HG03558 (cell line): ENCODE results near the gene ZNF414.
A peak's percentile ranks its signal among the peaks of the same experiment; 100 is the strongest.
"Not testable (repeated sequence)": the region's sequence is repeated elsewhere in the genome, so short reads cannot be mapped to it uniquely, and the experiment has no call there.

Experiments
- ATAC-seq: cut with Tn5 transposase; IDR thresholded peaks from one replicate; pipeline ENCODE4 v1.9.1; 2021; ENCODE audit warnings: moderate number of reproducible peaks; ENCODE audit not compliant: unreplicated experiment; ENCODE audit errors: extremely low read depth

The ZNF414 gene, protein sequence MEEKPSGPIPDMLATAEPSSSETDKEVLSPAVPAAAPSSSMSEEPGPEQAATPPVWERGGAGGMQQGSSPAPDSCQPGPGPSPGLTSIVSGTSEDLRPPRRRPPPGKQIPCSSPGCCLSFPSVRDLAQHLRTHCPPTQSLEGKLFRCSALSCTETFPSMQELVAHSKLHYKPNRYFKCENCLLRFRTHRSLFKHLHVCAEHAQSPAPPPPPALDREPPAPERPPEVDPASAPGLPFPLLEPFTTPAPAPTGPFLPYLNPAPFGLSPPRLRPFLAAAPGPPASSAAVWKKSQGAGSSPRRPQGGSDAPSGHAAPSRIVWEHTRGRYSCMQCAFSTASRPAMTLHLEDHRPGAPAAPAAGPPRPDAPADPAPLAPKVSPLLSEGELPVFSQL

DNA sequence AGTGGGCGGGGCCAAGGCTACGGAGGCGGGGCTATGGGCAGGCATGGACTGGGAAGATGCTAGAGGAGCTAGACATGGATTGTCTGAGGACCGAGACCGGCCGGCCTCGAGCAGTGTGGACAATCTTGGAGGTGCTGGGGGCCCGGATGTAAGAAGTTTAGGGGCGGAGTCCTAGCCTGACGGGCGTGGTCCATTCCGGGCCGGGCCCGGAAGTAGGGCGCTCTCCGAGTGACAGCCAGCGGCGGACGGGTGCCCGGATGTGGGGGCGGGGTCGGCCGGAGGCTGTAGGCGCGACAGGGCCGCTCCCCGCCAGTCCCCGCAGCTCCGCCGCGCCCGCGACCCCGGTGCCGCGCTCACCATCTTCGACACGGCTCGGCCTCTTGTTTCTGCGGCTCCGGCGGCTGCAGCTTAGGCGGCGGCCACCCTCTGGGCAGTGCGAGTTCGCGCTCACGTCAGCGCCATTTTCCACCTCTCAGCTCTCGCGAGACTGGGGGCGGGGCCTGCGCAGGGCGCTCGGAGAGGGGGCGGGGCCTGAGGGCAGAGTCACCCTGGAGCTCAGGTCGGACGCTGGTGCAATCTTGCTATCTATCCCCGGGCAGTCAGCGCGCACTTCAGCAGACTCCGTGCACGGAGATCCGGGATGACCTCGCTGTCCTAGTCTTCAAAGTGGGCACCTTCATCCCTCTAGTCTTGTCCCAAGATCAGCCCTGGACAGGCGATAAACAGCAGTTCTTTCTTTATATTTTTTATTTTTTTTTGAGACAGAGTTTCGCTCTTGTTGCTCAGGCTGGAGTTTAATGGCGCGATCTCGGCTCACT, at the start of gene ZNF414:
Gene ZNF414, minus strand, starts transcription at position 481 of the 818 bp plus-strand sequence. Its CDS starts 121 bp downstream, at position 360.
- peak; percentile 74 for ATAC-seq

DNA sequence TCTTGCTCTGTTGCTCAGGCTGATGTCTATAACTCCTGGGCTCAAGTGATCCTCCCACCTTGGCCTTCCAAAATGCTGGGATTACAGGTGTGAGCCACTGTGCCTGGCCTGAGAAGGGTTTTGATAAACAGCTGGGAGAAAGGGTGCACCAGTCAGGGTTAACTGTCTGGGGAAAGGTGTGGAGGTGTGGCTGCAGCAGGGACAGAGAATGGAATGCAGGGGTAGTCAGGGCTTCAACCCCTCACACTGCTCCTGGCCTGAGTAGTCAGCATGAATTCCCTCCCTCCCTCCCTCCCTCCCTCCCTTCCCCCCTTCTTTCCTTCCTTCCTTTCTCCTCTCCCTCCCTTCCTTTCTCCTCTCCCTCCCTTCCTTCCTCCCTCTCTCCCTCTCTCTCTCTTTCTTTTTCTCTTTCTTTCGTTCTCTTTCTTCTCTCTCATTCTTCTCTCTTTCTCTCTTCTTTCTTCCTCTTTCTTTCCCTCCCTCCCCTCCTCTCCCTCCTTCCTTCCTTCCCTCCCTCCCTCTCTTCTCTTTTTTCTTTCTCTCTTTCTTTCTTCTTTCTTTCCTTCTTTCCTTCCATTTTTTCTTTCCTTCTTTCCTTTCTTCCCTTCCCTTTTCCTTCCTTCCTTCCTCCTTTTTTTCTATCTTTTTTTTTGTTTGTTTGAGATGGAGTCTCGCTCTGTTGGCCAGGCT, 47.3 kb upstream of the ZNF414 start:
- ATAC-seq = no peak

DNA sequence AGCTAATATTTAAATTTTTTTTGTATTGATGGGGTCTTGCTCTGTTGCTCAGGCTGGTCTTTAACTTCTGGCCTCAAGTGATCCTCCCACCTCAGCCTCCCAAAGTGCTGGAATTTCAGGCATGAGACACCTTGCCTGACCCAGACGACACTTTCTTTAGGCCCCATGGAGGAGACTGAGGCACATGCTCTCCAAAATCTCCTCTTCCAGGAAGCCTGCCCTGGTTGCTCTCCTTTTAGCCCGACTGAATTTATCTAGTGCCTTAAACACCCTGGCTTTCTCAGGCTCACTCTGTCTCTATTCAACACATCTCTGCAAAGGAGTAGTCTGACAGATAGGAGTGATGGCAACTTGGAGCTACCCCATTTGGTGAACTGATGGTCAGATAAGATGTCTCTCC, 44.4 kb upstream of the ZNF414 start:
- ATAC-seq = no peak

DNA sequence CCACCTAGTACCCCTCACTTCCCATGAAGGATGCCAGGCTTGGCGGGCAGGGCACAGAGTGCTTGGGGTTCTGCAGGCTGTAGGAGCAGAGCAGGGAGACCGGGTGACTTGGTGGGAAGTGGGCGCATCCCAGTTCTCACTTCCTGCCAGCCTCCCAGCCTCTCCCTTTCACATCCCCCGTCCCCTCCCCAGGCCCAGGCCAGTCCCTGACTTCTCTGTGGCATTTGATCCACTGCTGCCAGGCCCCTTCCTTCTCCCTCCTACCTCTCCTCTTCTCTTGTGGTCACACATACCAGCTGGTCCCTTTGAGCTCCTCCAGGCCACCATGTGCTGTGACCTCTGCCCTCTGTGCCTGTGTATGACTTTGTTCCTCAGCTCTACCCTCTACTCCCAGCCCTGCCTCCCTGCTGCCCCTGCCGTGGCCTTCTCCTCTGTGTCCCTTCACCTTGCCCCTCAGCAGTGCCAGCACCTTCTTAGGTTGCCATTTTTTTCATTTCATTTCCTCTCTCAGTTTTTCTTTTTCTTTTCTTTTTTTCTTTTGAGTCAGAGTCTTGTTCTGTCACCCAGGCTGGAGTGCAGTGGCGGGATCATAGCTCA, 43.8 kb upstream of the ZNF414 start:
- no peak for ATAC-seq

DNA sequence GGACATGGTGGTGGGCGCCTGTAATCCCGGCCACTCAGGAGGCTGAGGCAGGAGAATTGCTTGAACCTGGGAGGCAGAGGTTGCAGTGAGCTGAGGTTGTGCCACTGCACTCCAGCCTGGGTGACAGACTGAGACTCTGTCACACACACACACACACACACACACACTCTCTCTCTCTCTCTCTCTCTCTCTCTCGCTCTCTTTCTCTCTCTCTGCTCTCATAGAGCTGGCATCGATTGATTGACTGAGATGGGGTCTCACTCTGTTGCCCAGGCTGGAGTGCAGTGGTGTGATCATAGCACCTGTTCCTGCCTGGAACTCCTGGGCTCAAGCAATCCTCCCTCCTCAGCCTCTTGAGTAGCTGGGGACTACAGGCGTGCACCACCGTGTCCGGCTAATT, 39.8 kb upstream of the ZNF414 start:
- not testable (repeated sequence) for ATAC-seq

DNA sequence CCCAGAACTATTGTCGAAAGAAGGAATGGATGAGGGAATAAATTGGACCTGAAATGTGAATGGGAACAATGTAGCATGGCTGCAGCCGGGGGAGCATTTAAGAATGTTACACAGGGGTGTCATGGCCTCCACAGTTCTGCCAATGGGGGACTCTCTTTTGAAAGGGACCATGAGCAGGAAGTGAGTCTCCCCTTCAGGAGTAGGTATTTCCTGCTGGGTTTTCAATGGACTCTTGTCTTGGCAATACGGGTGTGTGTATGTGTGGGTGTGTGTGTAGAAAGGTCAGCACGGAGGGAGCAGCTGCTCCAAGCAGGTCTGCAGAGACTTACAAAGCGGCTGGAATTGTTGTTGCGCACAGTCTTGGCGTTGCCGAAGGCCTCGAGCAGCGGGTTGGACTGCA, 38.8 kb upstream of the ZNF414 start:
- no peak for ATAC-seq

DNA sequence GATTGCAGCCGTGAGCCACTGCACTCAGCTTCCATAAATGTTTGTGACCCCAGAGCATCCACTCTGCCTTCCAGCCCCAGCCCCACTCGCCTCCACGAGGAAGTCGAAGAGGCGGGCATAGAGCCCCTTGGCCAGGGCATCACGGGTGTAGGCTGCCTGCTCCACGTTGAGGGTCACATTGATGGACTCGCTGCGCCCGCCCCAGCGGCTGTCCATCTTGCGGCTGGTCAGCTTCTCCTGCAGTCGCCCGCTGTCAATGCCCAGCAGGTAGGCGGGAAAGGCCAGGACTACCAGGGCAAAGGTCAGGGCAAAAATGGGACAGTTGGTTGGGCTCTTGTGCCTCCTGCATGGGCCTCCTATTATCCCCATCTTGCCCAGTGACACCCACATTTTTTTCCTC, 36.1 kb upstream of the ZNF414 start:
- no peak for ATAC-seq

DNA sequence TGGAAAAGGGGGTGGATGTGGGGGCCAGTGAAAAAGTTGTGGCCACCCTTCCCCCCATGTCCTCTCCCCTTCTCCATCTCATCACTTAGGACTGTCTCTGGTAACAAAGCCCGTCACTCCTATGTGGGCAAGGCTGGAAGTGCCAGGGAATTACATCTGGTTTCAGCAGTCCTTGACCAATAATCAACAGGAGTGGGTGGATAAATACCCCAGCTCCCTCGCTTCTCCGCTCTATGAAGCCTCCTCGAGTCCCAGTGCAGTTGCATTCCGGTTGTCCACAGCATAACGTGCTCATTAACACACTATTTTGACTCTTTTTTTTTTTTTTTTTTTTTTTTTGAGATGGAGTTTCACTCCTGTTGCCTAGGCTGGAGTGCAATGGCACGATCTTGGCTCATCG, 31.8 kb upstream of the ZNF414 start:
- ATAC-seq = no peak

DNA sequence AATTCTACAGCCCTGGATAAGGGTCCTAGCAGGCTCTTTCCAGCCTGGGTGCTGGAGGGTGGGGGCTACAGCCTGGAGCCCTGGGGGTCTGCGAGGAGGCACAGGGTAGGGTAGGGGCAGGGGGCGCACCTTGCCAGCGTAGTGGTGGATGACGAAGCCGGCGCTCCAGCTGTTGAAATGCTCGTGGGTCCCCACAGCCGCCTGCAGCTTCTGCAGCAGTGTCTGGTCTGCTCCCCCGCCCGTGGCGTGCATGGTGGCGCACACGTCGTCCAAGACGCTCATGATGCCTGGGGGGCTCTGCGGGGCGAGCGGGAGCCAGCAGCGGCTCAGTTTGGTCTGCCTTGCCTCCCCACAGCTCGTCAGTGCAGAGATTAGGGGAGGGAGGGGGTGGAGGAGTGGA, 30.2 kb upstream of the ZNF414 start:
- no peak for ATAC-seq

DNA sequence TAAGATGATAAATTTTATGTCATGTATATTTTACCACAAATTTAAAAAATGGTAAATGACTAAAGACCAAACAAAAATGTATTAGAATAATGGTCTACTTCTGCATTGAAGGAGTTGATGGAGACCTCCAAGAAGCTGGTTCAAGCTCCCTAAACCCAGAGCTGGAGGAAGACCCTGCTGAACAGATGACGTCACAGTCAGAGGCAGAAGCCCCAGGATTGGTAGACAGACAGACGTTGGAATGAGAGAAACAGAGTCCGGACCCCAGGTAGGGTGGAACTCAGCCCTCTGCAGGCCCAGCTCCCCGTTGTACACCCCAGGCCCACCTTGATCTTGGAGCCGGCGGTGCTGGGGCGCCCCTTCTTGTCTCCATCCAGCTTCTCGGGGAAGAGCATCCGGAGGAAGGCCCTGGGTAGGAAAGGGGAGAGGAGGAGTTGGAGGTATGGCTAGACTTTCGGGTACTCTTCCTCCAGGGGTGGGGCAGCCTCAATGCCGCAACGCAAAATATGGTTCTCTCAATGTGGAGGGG, 25.7 kb upstream of the ZNF414 start:
- ATAC-seq = no peak

DNA sequence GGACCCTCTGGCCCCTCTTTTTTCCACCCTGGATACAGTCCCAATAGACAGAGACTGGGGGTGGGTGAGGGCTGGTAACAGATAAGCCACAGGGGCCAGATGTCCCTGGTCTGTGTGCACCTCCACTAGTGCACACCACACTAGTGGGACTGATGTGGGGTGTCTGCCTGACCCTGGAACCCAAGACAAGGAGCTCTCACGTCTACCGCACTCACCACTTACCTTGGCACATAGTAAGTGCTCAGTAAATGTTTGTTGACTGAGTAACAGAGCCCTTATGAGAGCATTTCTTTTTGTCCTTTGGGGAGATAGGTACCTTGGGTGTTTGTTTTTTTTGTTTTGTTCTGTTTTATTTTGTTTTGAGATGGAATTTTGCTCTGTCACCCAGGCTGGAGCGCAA, 23.1 kb upstream of the ZNF414 start:
- no peak for ATAC-seq

DNA sequence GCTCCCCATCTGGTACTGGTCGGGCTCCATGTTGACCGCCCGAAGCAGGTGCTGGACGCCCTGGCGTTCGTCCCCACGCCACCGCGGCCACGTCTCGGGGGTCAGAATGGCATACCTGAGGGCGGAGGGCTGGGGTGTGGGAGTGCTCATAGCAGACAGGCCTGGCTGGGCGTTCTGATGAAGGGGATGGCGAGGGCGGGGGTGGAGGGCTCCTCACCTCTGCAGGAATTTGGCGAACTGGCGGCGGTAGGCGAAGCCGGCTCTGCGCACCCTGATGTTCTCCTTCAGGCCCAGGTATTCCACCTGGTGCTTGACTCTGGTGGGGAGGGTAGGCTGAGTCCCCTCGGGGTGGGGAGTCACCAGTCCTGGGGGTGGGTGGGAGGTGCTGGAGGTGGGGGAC, 22.3 kb upstream of the ZNF414 start:
- no peak for ATAC-seq

DNA sequence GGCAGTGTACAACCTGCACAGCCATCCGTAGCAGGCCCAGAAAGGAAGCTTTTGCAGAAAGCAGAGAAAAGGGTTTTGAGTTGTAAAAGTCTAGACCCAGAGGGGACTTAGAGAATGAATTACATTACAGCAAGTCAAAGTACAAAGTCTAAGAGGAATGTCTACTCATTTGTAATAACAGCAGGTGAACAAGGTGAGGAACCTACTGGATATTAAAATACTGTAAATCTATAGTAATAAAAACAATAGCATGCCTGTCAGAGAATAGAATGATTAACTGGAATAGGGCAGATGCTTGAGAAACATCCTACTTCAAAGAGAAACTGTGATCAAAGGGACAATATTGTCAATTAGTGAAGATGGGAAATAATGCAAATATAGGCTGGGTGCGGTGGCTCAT, 18.3 kb upstream of the ZNF414 start:
- no peak for ATAC-seq

DNA sequence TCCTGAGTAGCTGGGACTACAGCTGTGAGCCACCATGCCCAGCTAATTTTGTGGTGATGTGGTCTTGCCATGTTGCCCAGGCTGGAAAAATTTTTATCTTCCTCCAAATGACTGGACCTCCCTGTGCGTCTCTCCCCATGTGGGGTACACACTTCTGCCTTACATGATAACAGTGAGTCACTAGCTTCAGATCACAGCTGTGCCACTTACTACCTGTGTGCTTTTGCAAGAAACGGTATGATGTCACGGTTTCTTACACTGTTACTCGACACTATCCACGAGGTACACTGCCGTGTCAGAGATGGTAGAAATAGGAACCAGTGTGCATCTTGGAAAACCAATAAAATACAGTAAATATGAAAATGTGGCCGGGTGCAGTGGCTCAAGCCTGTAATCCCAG, 17.5 kb upstream of the ZNF414 start:
- no peak for ATAC-seq

DNA sequence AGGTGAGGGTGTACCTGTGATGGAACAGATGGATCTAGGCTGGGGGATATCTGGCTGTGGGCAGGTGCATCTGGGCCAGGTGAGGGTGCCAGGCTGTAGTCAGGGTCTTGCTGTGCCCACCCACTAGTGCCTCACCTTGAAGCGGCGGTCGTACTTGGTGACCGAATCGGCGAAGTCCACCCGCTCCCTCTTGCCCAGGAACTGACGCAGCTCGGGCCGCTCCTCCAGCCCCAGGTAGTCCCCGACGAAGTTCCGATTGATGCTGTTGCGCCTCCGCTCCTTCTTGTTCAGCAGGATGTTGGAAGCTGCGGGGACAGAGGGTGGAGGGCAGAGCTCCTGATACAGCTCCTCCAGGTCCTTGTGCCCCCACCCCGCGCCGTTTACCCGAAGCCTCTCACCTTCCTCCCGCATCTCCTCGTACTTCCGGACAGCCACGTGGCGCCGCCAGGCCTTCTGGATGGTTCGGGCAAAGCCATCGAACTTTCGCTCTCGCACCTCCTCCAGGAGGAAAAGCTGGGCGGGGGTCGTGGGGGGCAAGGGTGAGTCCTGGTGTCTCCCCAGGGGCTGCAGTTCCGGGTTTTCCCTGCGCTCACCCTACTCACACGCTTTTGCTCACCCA, 16.2 kb upstream of the ZNF414 start:
- ATAC-seq = no peak

DNA sequence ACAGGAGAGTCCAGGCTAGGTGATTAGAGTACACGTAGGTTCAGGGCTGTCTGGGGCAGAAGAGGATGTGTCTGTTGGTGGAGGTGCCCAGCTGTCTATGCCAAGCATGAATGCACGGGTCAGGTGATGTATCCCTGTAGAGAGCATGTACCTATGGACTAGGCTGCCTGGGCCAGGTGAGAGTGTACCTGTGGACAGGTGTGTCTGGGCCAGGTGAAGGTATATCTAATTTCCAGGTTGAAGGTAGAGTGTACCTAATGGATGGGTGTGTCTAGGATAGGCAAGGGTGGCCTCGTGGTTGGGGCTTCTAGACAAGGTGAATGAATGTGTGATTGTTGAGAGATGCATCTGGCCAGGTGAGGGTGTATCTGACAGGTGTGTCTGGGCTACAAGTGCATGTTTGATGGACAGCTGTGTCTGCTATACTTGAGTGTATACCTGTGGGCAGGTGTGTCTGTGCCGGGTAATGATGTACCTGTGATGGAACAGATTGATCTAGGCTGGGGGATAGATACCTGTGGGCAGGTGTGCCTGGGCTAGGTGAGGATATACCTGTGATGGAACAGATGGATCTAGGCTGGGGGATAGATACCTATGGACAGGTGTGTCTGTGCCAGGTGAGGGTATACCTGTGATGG, 15.5 kb upstream of the ZNF414 start:
- ATAC-seq = no peak

DNA sequence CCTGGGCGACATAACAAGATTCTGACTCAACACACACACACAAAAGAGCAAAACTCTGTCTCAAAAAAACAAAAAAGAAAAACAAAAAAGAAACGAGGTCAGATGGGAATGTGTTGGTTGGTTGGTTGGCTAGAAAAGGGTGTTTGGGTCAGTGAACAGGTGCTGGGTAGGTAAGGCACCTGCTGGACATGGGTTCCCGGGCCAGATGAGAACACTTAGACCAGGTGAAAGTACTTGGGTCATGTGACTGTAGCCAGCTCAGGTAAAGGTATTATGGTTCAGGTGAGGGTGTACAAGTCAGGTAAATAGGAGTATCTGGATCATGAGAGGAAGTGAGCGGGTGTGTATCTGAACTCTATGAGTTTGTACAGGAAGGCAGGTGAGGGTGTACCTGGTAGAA, 14.5 kb upstream of the ZNF414 start:
- ATAC-seq = no peak

DNA sequence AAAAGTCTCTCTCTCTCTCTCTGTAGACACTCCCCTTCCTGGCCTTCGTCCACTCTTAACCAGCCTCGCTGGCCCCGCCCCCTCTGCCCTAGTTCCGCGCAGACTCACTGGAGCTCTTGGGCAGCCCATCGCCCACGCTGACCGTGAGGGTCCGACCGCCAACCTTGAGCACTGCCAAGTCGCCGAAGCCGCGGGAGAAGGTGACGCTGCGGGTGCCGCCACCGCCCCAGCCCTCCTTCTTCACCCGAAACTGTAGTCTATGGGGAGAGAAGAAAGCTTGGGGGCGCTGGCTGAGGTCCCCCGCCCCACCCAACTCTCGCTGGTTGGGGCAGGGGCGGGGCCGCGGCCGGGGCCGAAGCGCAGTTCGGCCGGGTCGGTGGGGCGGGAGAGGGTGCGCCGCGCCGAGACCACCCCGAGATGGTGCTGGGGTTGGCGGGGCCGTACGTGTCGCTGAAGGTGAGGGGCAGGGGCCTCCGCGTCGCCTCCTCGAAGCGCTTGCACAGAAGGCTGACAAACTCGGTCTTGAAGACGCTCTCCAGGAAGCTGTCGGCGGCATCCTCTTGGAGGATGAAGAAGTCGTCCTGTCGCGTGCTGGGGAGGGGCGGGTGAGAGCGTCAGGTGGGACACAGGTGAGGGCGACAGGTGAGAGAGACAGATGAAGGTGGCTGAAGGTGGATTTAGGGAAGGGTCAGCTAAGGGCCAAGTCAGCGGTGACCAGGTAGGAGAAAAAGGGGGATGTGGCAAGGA, 12.6 kb upstream of the ZNF414 start:
- ATAC-seq = no peak

DNA sequence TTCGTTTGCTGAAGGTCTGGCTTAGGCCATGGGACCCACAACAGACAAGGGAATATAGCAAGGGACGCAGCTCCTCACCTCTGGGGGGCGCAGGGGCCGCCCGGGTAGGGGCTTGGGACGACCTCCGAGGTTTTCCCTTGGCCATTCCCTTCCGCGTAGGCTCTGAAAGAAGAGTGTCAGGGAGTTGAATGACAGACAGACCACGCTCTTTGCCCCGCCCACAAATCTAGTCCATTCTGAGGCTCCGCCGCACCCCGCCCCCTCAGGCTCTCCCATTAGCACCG, 11.4 kb upstream of the ZNF414 start:
- ATAC-seq = no peak
